NCI-H1092 treated with DMSO at 0.1 percent for 48 hours (cell line): ENCODE data around the gene ADAM15.

Experiments used
- DNase-seq: peaks from one replicate; lab custom pipeline; 2025; lab: John Stamatoyannopoulos, UW

ADAM15 gene

GRCh38 chr1:155012776-155013602 is 38.1 kb upstream of the ADAM15 start:
- no peak for DNase-seq

GRCh38 chr1:155013632-155014031 is 37.5 kb upstream of the ADAM15 start:
- no peak for DNase-seq

GRCh38 chr1:155014709-155015508 is 36.2 kb upstream of the ADAM15 start:
- no peak for DNase-seq

- no peak for DNase-seq
Measured at GRCh38 chr1:155015527-155016230, 35.4 kb upstream of the ADAM15 start.

GRCh38 chr1:155016231-155016831 is 34.8 kb upstream of the ADAM15 start:
- DNase-seq, result no peak

GRCh38 chr1:155017041-155017945 is 33.8 kb upstream of the ADAM15 start:
- peak; percentile 63 for DNase-seq

- DNase-seq, result no peak
Measured at GRCh38 chr1:155017946-155018316, 33.2 kb upstream of the ADAM15 start.

GRCh38 chr1:155018617-155019348 is 32.3 kb upstream of the ADAM15 start:
- no peak for DNase-seq

GRCh38 chr1:155019377-155020245 is 31.5 kb upstream of the ADAM15 start:
- peak; percentile 12 for DNase-seq

- DNase-seq, result no peak
Measured at GRCh38 chr1:155022136-155022926, 28.8 kb upstream of the ADAM15 start.

GRCh38 chr1:155022927-155023236 is 28.2 kb upstream of the ADAM15 start:
- no peak for DNase-seq

- DNase-seq, result no peak
Measured at GRCh38 chr1:155023627-155024026, 27.5 kb upstream of the ADAM15 start.

- DNase-seq, result no peak
Measured at GRCh38 chr1:155024315-155024714, 26.8 kb upstream of the ADAM15 start.

- no peak for DNase-seq
Measured at GRCh38 chr1:155026154-155026553, 25.0 kb upstream of the ADAM15 start.

GRCh38 chr1:155026588-155026987 is 24.5 kb upstream of the ADAM15 start:
- DNase-seq, result no peak

- no peak for DNase-seq
Measured at GRCh38 chr1:155029513-155030242, 21.4 kb upstream of the ADAM15 start.

GRCh38 chr1:155030243-155030795 is 20.8 kb upstream of the ADAM15 start:
- no peak for DNase-seq

GRCh38 chr1:155030899-155031298 is 20.2 kb upstream of the ADAM15 start:
- no peak for DNase-seq
